ENCODE results near the gene CPNE6. TPM values are rescaled to one million over a fixed set of nuclear protein-coding genes. Genes with fewer than 3 reads are reported as not detected.

The CPNE6 gene
- total RNA-seq, 1 experiment from 2014 or later, result not detected

DNA sequence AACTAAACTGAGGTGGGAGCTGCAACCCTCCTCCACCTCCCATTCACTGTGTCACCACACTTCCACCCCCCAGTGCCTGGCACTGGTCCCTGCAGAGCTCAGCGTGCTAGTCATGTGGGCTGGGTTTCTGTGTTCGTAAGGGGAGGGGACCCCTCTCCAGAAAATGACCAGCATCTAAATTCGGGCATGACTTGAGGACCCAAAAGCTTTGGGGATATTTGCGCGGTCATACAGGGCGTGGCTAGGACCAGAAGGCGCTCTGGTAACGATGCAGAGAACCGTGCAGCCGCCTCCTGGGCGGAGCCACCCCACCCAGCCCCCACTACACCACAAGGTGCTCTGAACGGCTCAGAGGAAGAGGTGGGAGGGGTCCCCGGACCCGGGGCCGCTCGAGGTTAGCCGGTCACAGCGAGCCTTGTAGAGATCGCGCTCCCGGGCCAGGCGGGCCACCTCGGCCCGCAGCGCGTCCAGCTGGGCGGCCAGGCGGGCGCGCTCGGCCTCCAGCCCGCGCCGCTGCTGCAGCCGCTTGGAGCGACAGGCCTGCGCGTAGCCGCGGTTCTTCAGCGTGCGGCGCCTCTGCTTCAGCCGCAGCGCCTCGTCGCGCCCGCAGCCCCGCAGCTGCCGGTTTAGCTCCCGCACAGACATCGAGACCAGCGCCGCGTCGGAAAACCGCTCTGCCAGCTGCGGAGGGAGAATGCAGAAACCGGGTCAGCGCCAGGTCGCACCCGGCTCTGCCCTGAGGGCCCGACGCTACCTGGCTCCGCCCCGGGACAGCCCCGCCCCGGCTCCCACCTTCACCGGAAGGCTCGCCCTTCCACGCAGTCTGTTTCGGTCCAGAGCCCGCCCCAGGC lies 9.8 kb downstream of the CPNE6 start:
- DNase-seq (ENCODE audit: low spot score), result peak; percentile 84
- in situ Hi-C loops (cut with HindIII; ENCODE audit: low sequenced_read_pairs), result no loop called here

DNA sequence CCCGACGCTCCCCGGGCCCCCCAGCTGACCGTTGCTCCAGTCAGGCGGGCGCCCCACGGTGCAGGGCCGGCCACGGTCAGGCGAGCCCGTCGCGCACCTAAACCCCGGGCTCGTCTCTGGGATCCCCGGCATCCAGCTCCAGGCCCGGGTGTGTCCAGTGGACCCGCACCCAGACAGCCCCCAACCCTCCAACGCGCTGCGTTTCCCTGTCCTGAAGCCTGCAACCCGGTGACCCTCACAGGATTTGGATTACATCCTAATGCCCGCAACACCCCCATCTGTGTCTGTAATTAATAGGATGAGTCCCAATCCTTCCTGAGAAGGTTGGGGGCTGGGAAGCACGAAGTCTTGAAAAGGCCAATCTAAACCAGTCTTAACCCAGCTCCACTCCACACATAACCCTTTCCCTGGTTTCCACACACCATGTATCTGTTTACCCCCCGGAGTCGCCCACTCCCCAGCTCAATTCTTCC lies 10.4 kb downstream of the CPNE6 start:
- in situ Hi-C loops (cut with HindIII; ENCODE audit: low sequenced_read_pairs), result no loop called here
- DNase-seq (ENCODE audit: low spot score), result peak; percentile 40

DNA sequence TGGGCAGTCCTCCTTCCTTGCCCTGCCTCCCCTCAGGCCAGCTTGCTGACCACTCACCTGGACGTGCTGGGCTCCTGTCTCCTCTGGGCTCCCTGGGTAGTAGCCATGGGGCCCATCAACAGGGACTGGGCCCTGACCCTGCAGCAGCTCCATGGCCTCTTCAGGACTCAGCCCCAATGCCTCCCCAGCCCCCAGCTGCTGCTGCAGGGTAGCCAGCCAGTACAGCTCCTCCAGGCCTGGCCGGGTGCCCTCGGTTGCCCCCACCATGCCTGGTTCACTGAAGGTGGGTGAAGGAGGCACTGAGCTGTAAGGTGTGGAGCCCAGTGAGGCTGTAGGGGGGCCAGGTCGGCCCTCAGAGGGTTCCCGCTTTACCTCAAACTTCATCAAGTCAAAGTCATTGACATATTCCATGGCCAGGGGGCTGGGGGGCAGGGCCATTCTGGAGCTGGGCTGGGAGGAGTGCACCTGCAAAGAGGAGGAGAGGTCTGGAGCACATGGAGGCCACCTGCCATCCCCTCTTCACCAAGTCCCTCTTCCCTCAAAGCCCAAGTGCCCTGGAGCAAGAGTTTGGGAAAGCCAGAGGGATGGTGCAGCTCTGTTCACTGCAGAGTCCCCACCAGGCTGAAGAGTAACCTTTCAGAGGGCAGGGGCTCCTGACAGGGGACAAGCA lies 11.2 kb downstream of the CPNE6 start:
- in situ Hi-C loops (cut with HindIII; ENCODE audit: low sequenced_read_pairs), result no loop called here
- DNase-seq (ENCODE audit: low spot score), result no peak

DNA sequence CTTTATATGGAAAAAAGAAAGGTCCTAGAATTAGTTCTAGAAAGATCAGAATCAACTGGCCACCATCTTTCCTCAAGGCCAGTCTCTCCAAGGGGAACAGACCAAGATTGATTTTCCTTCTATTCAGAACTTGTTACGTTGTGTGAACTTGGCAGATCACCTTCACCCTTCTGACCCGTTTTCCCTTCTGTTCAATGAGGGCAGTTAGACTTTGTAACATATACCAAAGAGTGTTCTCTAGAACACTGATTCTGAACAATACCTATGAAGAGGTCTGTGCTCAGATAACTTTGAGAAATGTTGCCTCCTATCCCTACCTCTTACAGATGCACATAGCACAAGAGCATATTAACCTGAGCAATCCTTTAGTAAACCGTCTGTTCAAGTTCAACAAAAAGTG lies 12.1 kb downstream of the CPNE6 start:
- in situ Hi-C loops (cut with HindIII; ENCODE audit: low sequenced_read_pairs), result no loop called here
- no peak for DNase-seq (ENCODE audit: low spot score)

DNA sequence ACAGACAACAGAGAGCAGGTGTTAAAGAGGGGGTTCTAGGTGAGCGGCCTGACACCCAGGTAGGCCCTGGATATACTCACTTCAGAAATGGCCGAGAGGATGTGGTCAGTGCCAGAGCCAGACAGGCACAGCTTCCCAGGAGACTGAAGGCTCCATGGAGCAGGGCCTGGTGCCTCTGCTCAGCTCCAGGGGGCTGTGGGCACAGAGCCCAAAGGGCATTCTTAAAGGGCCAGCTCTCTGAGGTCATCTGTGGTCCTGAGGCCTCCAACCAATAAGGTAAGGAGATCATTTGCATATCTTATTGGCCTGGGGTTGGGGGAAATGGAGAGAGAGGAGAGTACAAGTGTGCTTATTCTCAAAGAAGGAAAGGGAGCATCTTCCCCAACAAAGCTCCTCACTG lies 13.1 kb downstream of the CPNE6 start:
- in situ Hi-C loops (cut with HindIII; ENCODE audit: low sequenced_read_pairs), result no loop called here
- no peak for DNase-seq (ENCODE audit: low spot score)

DNA sequence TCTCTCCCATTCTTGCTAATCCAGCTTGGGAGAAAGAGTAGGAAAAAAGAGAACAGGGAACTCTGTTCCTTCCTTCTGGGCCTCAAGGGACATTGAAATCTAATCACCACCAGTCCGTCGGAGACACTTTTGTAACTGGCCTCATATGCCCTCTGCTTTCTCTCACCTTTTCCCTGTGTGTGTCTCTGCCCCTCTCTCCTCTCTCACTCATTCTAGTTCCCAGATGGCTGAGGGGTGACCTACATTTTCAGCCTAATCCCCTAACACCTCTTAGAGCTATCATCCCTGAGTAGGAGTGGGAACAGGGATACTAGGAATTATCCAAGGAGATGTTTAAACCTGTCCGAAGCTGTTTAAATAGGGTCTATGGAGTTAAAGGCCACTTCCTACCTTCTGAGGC lies 13.9 kb downstream of the CPNE6 start:
- no peak for DNase-seq (ENCODE audit: low spot score)
- in situ Hi-C loops (cut with HindIII; ENCODE audit: low sequenced_read_pairs), result no loop called here

DNA sequence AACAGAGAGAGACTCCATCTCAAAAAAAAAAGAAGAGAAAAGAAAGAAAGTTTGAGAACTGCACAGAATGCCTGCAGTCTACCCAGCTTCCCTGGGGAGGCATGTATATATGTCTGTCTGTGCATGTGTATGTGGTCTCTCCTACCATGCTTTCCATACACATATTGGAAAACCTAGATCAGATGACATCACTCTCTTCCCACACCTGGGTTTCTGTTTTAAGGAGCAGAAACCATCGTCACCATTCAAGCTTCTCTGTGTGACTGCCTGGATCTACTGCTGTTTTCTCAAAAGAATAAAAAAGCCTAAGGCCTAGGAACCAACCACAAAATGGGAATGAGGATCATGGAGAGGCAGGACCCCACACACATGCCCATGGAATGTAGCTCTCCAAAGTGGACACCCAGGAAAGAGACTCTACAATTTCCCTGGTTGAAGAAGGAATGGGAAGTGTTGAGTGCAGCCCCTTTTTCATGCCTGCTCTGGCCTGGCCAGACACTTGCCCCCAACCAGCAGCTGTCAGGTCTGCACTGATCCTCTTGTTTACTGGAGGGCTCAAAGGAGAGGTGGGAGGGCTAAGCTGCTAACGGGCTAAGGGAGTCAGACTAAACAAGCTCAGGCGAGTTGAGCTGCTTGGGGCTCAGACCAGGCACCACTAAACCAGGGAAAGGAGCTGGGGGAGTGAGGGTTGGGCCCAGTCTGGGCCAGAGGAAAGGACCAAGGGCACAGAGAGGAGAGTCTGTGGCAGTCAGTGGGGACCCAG lies 15.0 kb downstream of the CPNE6 start:
- in situ Hi-C loops (cut with HindIII; ENCODE audit: low sequenced_read_pairs), result no loop called here
- no peak for DNase-seq (ENCODE audit: low spot score)

DNA sequence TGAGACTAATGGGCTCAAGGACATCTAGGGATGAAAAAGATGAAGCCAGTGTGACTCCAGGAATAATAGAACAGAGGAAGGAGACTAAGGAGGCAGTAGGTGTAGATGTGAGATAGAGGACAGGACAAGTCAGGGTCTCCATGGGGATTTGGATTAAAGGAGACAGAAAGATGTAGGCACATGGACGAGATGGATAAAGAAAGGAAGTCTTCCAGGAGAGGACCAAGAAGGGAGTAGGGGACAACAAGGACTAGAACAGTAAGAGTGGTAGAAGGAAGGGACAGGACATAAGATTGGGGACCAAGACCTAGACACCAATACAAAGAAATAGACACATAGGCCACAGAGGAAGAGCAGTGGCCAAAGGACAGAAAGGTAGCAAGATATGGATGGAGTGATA lies 15.6 kb downstream of the CPNE6 start:
- in situ Hi-C loops (cut with HindIII; ENCODE audit: low sequenced_read_pairs), result no loop called here
- no peak for DNase-seq (ENCODE audit: low spot score)

DNA sequence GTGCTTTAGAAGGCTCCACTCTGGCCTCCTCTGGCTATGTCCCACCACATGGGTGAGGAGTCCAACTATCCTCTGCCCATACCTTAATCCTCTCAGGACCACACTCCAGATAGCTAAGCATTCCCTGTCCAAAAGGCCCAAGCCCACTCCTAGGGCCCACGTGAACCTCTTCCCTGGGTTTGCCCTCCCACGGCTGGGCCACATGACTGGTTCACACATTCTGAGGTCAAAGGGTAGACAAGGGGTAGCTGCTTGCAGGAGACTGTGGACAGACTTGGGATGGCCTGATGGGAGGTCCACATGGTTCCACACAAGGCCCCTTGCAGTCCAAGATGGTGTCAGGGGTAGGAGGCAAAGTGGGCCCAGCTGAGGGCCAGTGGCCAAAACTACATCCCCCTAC lies 16.7 kb downstream of the CPNE6 start:
- in situ Hi-C loops (cut with HindIII; ENCODE audit: low sequenced_read_pairs), result no loop called here
- DNase-seq (ENCODE audit: low spot score), result no peak

DNA sequence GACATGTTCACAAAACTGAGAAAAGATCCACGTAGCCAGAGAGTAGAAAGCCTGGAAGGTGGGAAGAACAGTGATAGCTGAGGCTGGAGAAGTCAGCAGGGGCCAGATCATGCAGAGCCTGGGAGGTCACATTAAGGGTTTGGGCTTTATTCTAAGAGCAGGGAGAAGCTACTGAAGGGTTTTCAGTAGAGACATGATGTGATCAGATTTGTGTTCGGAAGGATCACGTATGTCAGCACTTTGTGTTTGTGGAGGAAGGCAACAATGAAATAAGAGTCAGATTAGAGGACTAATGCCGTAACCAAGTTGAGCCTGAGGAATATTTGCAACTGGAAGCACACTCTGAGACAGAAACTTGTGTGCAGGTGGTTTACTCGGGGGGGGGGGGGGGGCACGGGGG lies 18.5 kb downstream of the CPNE6 start:
- no peak for DNase-seq (ENCODE audit: low spot score)
- in situ Hi-C loops (cut with HindIII; ENCODE audit: low sequenced_read_pairs), result no loop called here

DNA sequence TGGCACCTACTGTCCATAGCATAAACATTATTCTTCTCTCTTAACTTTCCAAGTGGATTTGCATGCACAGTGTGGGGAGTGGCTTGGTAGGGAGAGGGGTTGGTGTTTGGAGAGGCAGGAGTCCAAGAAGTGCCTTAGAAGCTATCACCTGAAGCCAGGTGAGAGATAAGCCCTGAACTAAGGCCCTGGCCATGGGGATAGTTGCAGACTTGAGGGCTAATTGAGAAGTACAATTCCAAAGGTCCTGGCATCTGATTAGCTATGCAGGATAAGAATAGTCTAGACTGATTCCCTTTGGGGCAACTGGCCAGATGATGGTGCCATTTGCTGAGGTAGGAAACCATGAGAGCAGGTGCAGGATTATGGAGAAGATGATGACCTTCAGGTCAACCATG lies 20.7 kb downstream of the CPNE6 start:
- DNase-seq (ENCODE audit: low spot score), result no peak
- in situ Hi-C loops (cut with HindIII; ENCODE audit: low sequenced_read_pairs), result no loop called here

DNA sequence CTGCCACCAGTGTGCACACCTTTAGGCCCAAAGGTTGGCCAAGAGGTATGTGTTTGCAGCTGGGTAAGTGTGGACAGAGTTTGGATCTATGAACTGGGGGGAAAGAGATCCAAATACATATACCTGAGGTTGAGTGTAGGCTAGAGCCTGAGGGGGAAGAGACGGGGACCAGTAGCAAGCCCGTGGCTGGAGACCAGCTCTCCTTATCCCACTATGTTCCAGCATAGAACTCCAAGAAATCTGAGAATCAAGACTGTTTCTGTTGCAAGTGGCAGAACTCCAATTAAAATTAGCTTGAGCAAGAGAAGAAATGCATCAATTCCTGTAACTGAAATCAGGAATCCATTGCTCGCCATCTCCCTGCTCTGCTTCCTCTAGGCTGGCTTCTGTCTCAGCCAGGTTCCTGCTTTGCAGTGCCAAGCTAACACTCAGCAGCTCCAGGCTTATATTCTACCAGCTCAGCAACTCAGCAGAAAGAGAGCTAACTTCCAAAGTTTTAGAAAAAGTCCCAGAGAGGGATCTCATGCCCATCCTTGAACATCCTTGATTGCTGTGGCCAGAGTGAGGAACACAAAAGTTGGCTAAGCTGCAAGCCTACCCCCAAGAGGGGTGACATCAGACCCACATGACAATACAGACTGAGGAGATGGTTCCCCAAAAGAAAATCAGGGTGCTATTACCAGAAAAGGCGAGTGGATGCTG lies 21.3 kb downstream of the CPNE6 start:
- in situ Hi-C loops (cut with HindIII; ENCODE audit: low sequenced_read_pairs), result no loop called here
- DNase-seq (ENCODE audit: low spot score), result no peak

DNA sequence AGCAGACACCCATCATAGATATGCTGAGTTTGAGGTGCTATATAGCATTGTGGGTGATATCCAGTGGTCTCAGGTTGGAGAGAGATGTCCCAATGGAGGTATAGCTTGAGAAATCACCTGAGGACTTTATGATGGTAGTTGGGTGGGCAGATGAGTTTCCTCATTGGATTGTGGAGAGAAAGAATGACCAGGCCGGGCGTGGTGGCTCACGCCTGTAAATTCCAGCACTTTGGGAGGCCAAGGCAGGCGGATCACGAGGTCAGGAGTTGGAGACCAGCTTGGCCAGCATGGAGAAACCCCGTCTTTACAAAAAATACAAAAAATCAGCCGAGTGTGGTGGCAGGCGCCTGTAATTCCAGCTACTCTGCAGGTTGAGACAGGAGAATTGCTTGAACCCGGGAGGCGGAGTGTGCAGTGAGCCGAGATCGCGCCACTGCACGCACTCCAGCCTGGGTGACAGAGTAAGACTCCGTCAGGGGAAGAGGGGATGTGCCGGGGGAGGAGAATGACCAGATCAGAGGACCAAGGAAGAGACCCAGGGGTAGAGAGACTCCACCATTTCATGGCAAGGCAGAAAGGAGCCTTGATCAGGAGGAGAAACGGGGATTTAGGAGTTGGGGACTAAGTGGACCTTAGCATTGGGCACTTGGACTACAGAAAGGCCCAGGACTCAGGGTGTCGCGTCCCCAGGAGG lies 22.0 kb downstream of the CPNE6 start:
- DNase-seq (ENCODE audit: low spot score), result no peak
- in situ Hi-C loops (cut with HindIII; ENCODE audit: low sequenced_read_pairs), result no loop called here

DNA sequence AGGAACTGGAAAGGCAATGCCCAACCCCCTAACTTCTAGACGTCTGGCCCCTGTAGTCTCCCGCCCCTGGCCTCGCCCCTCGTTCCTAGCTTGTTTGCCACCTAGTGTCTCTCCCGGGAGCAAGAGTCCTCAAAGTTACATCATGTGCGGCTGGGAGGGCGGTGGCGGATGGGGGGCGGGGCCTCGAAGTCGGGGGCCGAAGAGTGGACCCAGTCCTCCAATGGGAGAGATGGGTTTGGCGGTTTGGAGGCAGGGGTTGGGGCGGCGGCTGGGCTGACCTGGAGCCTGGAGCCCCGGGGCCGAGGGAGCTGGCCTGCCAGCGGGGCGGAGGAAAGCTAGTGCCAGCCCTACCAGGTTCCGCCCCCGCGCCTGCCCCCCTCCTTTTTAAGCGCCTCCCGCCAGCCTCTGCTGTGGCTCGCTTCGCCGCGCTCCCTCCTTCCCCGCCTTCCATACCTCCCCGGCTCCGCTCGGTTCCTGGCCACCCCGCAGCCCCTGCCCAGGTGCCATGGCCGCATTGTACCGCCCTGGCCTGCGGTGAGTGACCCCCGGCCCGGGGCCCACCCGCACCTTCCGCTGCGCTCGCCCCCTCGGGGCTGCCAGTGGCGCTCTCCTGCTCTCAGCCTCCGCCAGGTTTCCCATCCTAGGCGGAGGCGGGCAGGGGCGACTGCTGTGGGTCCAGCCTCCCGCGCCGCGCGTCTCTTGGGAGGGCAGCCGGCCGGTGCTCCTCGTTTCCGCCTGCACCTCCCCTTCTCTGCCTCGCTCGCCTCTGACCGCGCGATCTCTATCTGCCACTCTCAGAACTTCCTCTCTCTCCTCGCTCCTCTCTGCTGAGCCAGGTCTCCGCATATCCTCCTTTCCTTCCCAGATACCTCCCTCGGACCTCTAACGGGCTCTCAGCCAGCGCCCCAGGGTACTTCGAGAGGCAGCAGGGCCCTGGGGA lies 22.8 kb downstream of the CPNE6 start, which contains the start of gene PCK2:
Gene PCK2, plus strand, starts transcription at position 411 of the 940 bp plus-strand sequence. Its CDS starts 95 bp downstream, at position 506.
- in situ Hi-C loops (cut with HindIII; ENCODE audit: low sequenced_read_pairs), result no loop called here
- DNase-seq (ENCODE audit: low spot score), result peak; percentile 82

DNA sequence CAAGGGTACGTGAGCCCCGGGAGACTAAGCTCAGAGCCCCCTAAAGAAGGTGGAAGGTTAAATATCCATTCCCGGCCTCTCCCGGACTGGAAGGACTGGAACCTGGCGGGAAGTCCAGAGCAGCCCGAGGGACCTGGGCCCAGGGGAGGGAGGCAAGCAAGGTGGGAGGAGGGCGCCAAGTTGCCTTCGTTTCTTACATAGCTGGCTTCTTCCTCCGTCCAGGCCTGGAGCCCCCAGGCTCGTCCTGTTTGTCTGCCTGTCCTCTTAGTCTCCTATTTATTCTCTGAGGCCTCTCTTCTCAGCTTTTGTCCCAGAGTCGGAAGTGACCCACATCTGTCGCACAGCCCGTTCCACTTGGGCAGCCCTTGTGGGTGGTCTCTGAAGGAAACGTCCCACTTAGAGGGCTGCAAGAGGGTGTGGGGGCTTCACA lies 23.5 kb downstream of the CPNE6 start:
- no peak for DNase-seq (ENCODE audit: low spot score)
- in situ Hi-C loops (cut with HindIII; ENCODE audit: low sequenced_read_pairs), result no loop called here

DNA sequence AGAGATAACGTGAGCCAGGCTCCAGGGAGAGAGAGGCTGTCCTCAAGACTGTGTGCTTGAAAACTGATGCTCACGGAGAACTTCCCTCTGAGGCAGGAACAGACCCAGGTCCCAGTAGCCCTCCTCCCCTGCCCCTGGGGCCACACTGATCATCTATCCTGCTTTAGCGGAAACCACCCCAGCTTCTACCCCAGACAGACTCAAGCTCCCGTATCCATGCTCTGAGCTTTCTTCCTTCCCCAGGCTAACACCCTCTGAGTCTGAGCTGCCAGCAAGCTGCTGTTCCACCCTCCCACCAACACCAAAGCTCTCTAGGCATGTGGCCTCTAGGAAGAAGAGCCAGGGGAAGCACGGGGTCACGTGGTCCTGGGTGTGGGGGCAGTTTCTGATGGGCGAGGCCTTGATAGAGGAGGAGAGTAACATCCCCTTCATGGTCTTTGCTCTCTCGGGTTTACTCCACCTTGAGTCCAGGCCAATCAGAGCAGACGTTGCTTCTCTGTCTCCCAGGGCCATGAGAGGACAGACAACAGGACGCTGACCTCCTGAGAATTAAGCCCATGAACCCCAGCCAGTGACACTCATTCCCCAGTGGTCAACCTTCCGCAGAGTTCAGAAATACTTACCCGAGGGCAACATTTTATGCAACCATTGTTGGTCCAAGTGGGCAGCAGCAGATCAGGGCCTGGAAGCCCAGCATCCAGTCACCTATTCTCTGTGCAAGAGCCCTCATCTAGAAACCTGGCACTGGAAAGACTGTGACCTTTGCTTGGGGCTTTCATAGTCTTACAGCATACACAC lies 24.1 kb downstream of the CPNE6 start:
- peak; percentile 39 for DNase-seq (ENCODE audit: low spot score)
- in situ Hi-C loops (cut with HindIII; ENCODE audit: low sequenced_read_pairs), result no loop called here

Data from G401 (cell line).